ENCODE measurements around the gene KIF5C.

The KIF5C gene

GRCh38 chr2:148885988-148886387, 11.0 kb downstream of the KIF5C start:
- peaks cover 0 to 3% (median 0%) of the 10 kb centered on the region in 5 experiments for H3K9me3 ChIP-seq (ENCODE audit: control extremely low read depth in 1 of 5, control insufficient read depth in 4 of 5, insufficient read depth in 2 of 5, low read depth in 1 of 5, low read length in 4 of 5)
- no peak overlapping the region for H3K27ac ChIP-seq (ENCODE audit: insufficient read depth in 1 of 2, low read depth in 1 of 2, low read length in 2 of 2, poor library complexity in 1 of 2, severe bottlenecking in 2 of 2)
- DNase-seq: no peak
- peaks cover 0 to 13% (median 10%) of the 10 kb centered on the region in 4 experiments for H3K4me1 ChIP-seq (ENCODE audit: control extremely low read depth in 1 of 4, control insufficient read depth in 4 of 4, insufficient read depth in 4 of 4, low read length in 3 of 4)
- no peaks in the 10 kb centered on the region for H3K36me3 ChIP-seq (ENCODE audit: control insufficient read depth in 4 of 4, insufficient read depth in 4 of 4, low read length in 3 of 4)
- 80% methylated on average over 2 of the region's 3 CpGs for WGBS (ENCODE audit: insufficient coverage)
- no peak overlapping the region for H3K4me3 ChIP-seq (ENCODE audit: control insufficient read depth in 1 of 7, extremely low read depth in 1 of 7, insufficient read depth in 4 of 7, low read depth in 2 of 7, low read length in 6 of 7)
- ChIA-PET POLR2A (no interaction called here), CTCF (no interaction called here)
- H3K27me3 ChIP-seq (replicated peaks in 2 of 5; ENCODE audit: control insufficient read depth in 4 of 5, insufficient read depth in 5 of 5, low read length in 4 of 5): peaks cover 7 to 50% (median 13%) of the 10 kb centered on the region in 5 experiments

- Histone ChIP-seq H3K4me3 (ENCODE audit: control insufficient read depth in 1 of 7, extremely low read depth in 1 of 7, insufficient read depth in 4 of 7, low read depth in 2 of 7, low read length in 6 of 7) (peak overlapping the region; percentile 20 to 71 (median 58)), H3K4me1 (ENCODE audit: control extremely low read depth in 1 of 4, control insufficient read depth in 4 of 4, insufficient read depth in 4 of 4, low read length in 3 of 4) (peaks cover 0 to 13% (median 10%) of the 10 kb centered on the region in 4 experiments), H3K36me3 (ENCODE audit: control insufficient read depth in 4 of 4, insufficient read depth in 4 of 4, low read length in 3 of 4) (no peaks in the 10 kb centered on the region), H3K27ac (ENCODE audit: insufficient read depth in 1 of 2, low read depth in 1 of 2, low read length in 2 of 2, poor library complexity in 1 of 2, severe bottlenecking in 2 of 2) (no peak overlapping the region), H3K27me3 (replicated peaks in 2 of 5; ENCODE audit: control insufficient read depth in 4 of 5, insufficient read depth in 5 of 5, low read length in 4 of 5) (peaks cover 9 to 50% (median 13%) of the 10 kb centered on the region in 5 experiments), H3K9me3 (ENCODE audit: control extremely low read depth in 1 of 5, control insufficient read depth in 4 of 5, insufficient read depth in 2 of 5, low read depth in 1 of 5, low read length in 4 of 5) (peaks cover 1 to 6% (median 4%) of the 10 kb centered on the region in 5 experiments)
- POLR2A ChIA-PET: no interaction called here
- WGBS (ENCODE audit: insufficient coverage): 21% methylated on average over 7 of the region's 19 CpGs
- CTCF ChIA-PET: interaction anchor here (0.6 to 0.7 kb wide), 2 partner anchors 51 to 69 kb away, joined by 3 to 4 read pairs; no protein-coding TSS in a partner anchor
- DNase-seq: peak in 2 of 3 donors; percentile 21 to 30
Measured at GRCh38 chr2:148887350-148888002, 12.4 kb downstream of the KIF5C start.

GRCh38 chr2:148888003-148888501, 13.0 kb downstream of the KIF5C start:
- Histone ChIP-seq H3K4me1 (ENCODE audit: control extremely low read depth in 1 of 4, control insufficient read depth in 4 of 4, insufficient read depth in 4 of 4, low read length in 3 of 4) (peaks cover 0 to 13% (median 10%) of the 10 kb centered on the region in 4 experiments), H3K4me3 (ENCODE audit: control insufficient read depth in 1 of 7, extremely low read depth in 1 of 7, insufficient read depth in 4 of 7, low read depth in 2 of 7, low read length in 6 of 7) (peak overlapping the region; percentile 20 to 71 (median 58)), H3K36me3 (ENCODE audit: control insufficient read depth in 4 of 4, insufficient read depth in 4 of 4, low read length in 3 of 4) (no peaks in the 10 kb centered on the region), H3K27ac (ENCODE audit: insufficient read depth in 1 of 2, low read depth in 1 of 2, low read length in 2 of 2, poor library complexity in 1 of 2, severe bottlenecking in 2 of 2) (no peak overlapping the region), H3K9me3 (ENCODE audit: control extremely low read depth in 1 of 5, control insufficient read depth in 4 of 5, insufficient read depth in 2 of 5, low read depth in 1 of 5, low read length in 4 of 5) (peaks cover 1 to 11% (median 8%) of the 10 kb centered on the region in 5 experiments), H3K27me3 (replicated peaks in 2 of 5; ENCODE audit: control insufficient read depth in 4 of 5, insufficient read depth in 5 of 5, low read length in 4 of 5) (peaks cover 9 to 50% (median 13%) of the 10 kb centered on the region in 5 experiments)
- ChIA-PET POLR2A (no interaction called here), CTCF (interaction anchor here (0.7 kb wide), 1 partner anchor 70 kb away, joined by 3 read pairs; no protein-coding TSS in a partner anchor)
- under 1% methylated on average over 34 of the region's 34 CpGs for WGBS (ENCODE audit: insufficient coverage)
- peak in 2 of 3 donors; percentile 33 to 48 for DNase-seq

GRCh38 chr2:148888986-148889385, 14.0 kb downstream of the KIF5C start:
- ChIA-PET POLR2A (no interaction called here), CTCF (no interaction called here)
- Histone ChIP-seq H3K9me3 (ENCODE audit: control extremely low read depth in 1 of 5, control insufficient read depth in 4 of 5, insufficient read depth in 2 of 5, low read depth in 1 of 5, low read length in 4 of 5) (peaks cover 1 to 14% (median 9%) of the 10 kb centered on the region in 5 experiments), H3K27me3 (replicated peaks in 2 of 5; ENCODE audit: control insufficient read depth in 4 of 5, insufficient read depth in 5 of 5, low read length in 4 of 5) (peaks cover 9 to 50% (median 13%) of the 10 kb centered on the region in 5 experiments), H3K4me1 (ENCODE audit: control extremely low read depth in 1 of 4, control insufficient read depth in 4 of 4, insufficient read depth in 4 of 4, low read length in 3 of 4) (peaks cover 0 to 13% (median 10%) of the 10 kb centered on the region in 4 experiments), H3K36me3 (ENCODE audit: control insufficient read depth in 4 of 4, insufficient read depth in 4 of 4, low read length in 3 of 4) (no peaks in the 10 kb centered on the region), H3K27ac (ENCODE audit: insufficient read depth in 1 of 2, low read depth in 1 of 2, low read length in 2 of 2, poor library complexity in 1 of 2, severe bottlenecking in 2 of 2) (no peak overlapping the region), H3K4me3 (ENCODE audit: control insufficient read depth in 1 of 7, extremely low read depth in 1 of 7, insufficient read depth in 4 of 7, low read depth in 2 of 7, low read length in 6 of 7) (no peak overlapping the region)
- no peak for DNase-seq

- Histone ChIP-seq H3K9me3 (ENCODE audit: control extremely low read depth in 1 of 5, control insufficient read depth in 4 of 5, insufficient read depth in 2 of 5, low read depth in 1 of 5, low read length in 4 of 5) (peaks cover 1 to 14% (median 9%) of the 10 kb centered on the region in 5 experiments), H3K27ac (ENCODE audit: insufficient read depth in 1 of 2, low read depth in 1 of 2, low read length in 2 of 2, poor library complexity in 1 of 2, severe bottlenecking in 2 of 2) (no peak overlapping the region), H3K27me3 (replicated peaks in 2 of 5; ENCODE audit: control insufficient read depth in 4 of 5, insufficient read depth in 5 of 5, low read length in 4 of 5) (peaks cover 2 to 15% (median 9%) of the 10 kb centered on the region in 5 experiments), H3K4me1 (ENCODE audit: control extremely low read depth in 1 of 4, control insufficient read depth in 4 of 4, insufficient read depth in 4 of 4, low read length in 3 of 4) (no peaks in the 10 kb centered on the region), H3K4me3 (ENCODE audit: control insufficient read depth in 1 of 7, extremely low read depth in 1 of 7, insufficient read depth in 4 of 7, low read depth in 2 of 7, low read length in 6 of 7) (no peak overlapping the region), H3K36me3 (ENCODE audit: control insufficient read depth in 4 of 4, insufficient read depth in 4 of 4, low read length in 3 of 4) (no peaks in the 10 kb centered on the region)
- no peak for DNase-seq
- POLR2A ChIA-PET: no interaction called here
- CTCF ChIA-PET: no interaction called here
Measured at GRCh38 chr2:148893906-148894305, 18.9 kb downstream of the KIF5C start.

GRCh38 chr2:148896136-148896535, 21.1 kb downstream of the KIF5C start:
- DNase-seq: no peak
- WGBS (ENCODE audit: insufficient coverage): 100% methylated on average over 3 of the region's 4 CpGs
- CTCF ChIA-PET: no interaction called here
- peaks cover 1 to 14% (median 9%) of the 10 kb centered on the region in 5 experiments for H3K9me3 ChIP-seq (ENCODE audit: control extremely low read depth in 1 of 5, control insufficient read depth in 4 of 5, insufficient read depth in 2 of 5, low read depth in 1 of 5, low read length in 4 of 5)
- POLR2A ChIA-PET: no interaction called here
- peaks cover 0 to 2% (median 0%) of the 10 kb centered on the region in 5 experiments for H3K27me3 ChIP-seq (replicated peaks in 2 of 5; ENCODE audit: control insufficient read depth in 4 of 5, insufficient read depth in 5 of 5, low read length in 4 of 5)
- no peaks in the 10 kb centered on the region for H3K36me3 ChIP-seq (ENCODE audit: control insufficient read depth in 4 of 4, insufficient read depth in 4 of 4, low read length in 3 of 4)
- H3K4me1 ChIP-seq (ENCODE audit: control extremely low read depth in 1 of 4, control insufficient read depth in 4 of 4, insufficient read depth in 4 of 4, low read length in 3 of 4): no peaks in the 10 kb centered on the region
- H3K27ac ChIP-seq (ENCODE audit: insufficient read depth in 1 of 2, low read depth in 1 of 2, low read length in 2 of 2, poor library complexity in 1 of 2, severe bottlenecking in 2 of 2): no peak overlapping the region
- H3K4me3 ChIP-seq (ENCODE audit: control insufficient read depth in 1 of 7, extremely low read depth in 1 of 7, insufficient read depth in 4 of 7, low read depth in 2 of 7, low read length in 6 of 7): no peak overlapping the region

GRCh38 chr2:148899638-148900318, 24.8 kb downstream of the KIF5C start:
- DNase-seq: no peak
- POLR2A ChIA-PET: no interaction called here
- Histone ChIP-seq H3K27me3 (replicated peaks in 2 of 5; ENCODE audit: control insufficient read depth in 4 of 5, insufficient read depth in 5 of 5, low read length in 4 of 5) (no peaks in the 10 kb centered on the region), H3K27ac (ENCODE audit: insufficient read depth in 1 of 2, low read depth in 1 of 2, low read length in 2 of 2, poor library complexity in 1 of 2, severe bottlenecking in 2 of 2) (no peak overlapping the region), H3K4me3 (ENCODE audit: control insufficient read depth in 1 of 7, extremely low read depth in 1 of 7, insufficient read depth in 4 of 7, low read depth in 2 of 7, low read length in 6 of 7) (no peak overlapping the region), H3K4me1 (ENCODE audit: control extremely low read depth in 1 of 4, control insufficient read depth in 4 of 4, insufficient read depth in 4 of 4, low read length in 3 of 4) (no peaks in the 10 kb centered on the region), H3K9me3 (ENCODE audit: control extremely low read depth in 1 of 5, control insufficient read depth in 4 of 5, insufficient read depth in 2 of 5, low read depth in 1 of 5, low read length in 4 of 5) (no peaks in the 10 kb centered on the region), H3K36me3 (ENCODE audit: control insufficient read depth in 4 of 4, insufficient read depth in 4 of 4, low read length in 3 of 4) (no peaks in the 10 kb centered on the region)
- 100% methylated on average over 2 of the region's 7 CpGs for WGBS (ENCODE audit: insufficient coverage)
- CTCF ChIA-PET: interaction anchor here (0.6 kb wide), 1 partner anchor 230 kb away, joined by 3 read pairs; no protein-coding TSS in a partner anchor

Data from common myeloid progenitor, CD34-positive (primary cell).